ENCODE results near the gene SLC8B1.

Gene SLC8B1

GRCh38 chr12:113267621-113268020 is 67.3 kb downstream of the SLC8B1 start:
- DNase-seq: no peak

GRCh38 chr12:113266106-113266895 is 68.6 kb downstream of the SLC8B1 start:
- no peak for DNase-seq

- no peak for DNase-seq
Measured at GRCh38 chr12:113263431-113263963, 71.4 kb downstream of the SLC8B1 start.

GRCh38 chr12:113262710-113263109 is 72.2 kb downstream of the SLC8B1 start:
- no peak for DNase-seq

GRCh38 chr12:113261847-113262470 is 73.0 kb downstream of the SLC8B1 start:
- no peak for DNase-seq

- DNase-seq: no peak
Measured at GRCh38 chr12:113260636-113261300, 74.1 kb downstream of the SLC8B1 start.

GRCh38 chr12:113260127-113260526 is 74.8 kb downstream of the SLC8B1 start:
- no peak for DNase-seq

- no peak for DNase-seq
Measured at GRCh38 chr12:113257564-113257963, 77.3 kb downstream of the SLC8B1 start.

- no peak for DNase-seq
Measured at GRCh38 chr12:113254298-113254697, 80.6 kb downstream of the SLC8B1 start.

- no peak for DNase-seq
Measured at GRCh38 chr12:113253532-113254285, 81.2 kb downstream of the SLC8B1 start.

GRCh38 chr12:113252494-113252893 is 82.4 kb downstream of the SLC8B1 start:
- no peak for DNase-seq

GRCh38 chr12:113251404-113252070 is 83.4 kb downstream of the SLC8B1 start:
- no peak for DNase-seq

GRCh38 chr12:113250045-113250444 is 84.9 kb downstream of the SLC8B1 start:
- no peak for DNase-seq

- no peak for DNase-seq
Measured at GRCh38 chr12:113249546-113249945, 85.4 kb downstream of the SLC8B1 start.

- no peak for DNase-seq
Measured at GRCh38 chr12:113248842-113249435, 86.0 kb downstream of the SLC8B1 start.
